H1 (cell line): ENCODE measurements around the gene MACROD2. TPM values are rescaled to one million over a fixed set of nuclear protein-coding genes. Genes with fewer than 3 reads are reported as not detected.

Experiments used
- CTCF ChIA-PET: fragments of 300-600 bp; sonication (Branson Sonifier 250); formaldehyde crosslinking; loops from one replicate; lab custom pipeline; 2021; ENCODE audit not compliant: partially characterized antibody; lab: Charles Lee
- POLR2A ChIA-PET: fragments of 300-600 bp; sonication (Branson Sonifier 250); formaldehyde crosslinking; loops from one replicate; lab custom pipeline; 2021; ENCODE audit warnings: inconsistent platforms; ENCODE audit not compliant: partially characterized antibody; lab: Charles Lee
- DNase-seq, 2 experiments: peaks; one replicate each; pipeline versions ENCODE4 v3.0.0 to v3.0.0-alpha.2; 2010 to 2022; ENCODE audit warnings: low spot score in 2 of 2, low read depth in 1 of 2, mixed read lengths in 1 of 2
- FAIRE-seq: peaks from 2 replicates; lab custom pipeline; 2011; peaks lifted over from hg19 to GRCh38; lab: Jason Lieb, UNC
- H2AFZ ChIP-seq: 2 replicates; pipeline ENCODE4 v1.8.1; 2012; ENCODE audit warnings: low read length, inconsistent platforms
- H2AK5ac ChIP-seq: 2 replicates; pipeline ENCODE4 v1.6.1; 2013; ENCODE audit warnings: low read depth, low read length
- H2BK120ac ChIP-seq: replicated peaks from 2 replicates; pipeline ENCODE3; 2013; ENCODE audit warnings: low read depth, low read length, inconsistent platforms
- H2BK12ac ChIP-seq: 2 replicates; pipeline ENCODE4 v1.6.1; 2013; ENCODE audit warnings: low read depth, low read length
- H2BK15ac ChIP-seq: 2 replicates; pipeline ENCODE4 v1.6.1; 2013; ENCODE audit warnings: low read length
- H2BK20ac ChIP-seq: 2 replicates; pipeline ENCODE4 v1.6.1; 2013; ENCODE audit warnings: low read length
- H2BK5ac ChIP-seq: 2 replicates; pipeline ENCODE4 v1.6.1; 2013; ENCODE audit warnings: low read depth, low read length
- H3K14ac ChIP-seq: 2 replicates; pipeline ENCODE4 v1.6.1; 2013; ENCODE audit warnings: inconsistent platforms; ENCODE audit not compliant: insufficient read length
- H3K18ac ChIP-seq: 2 replicates; pipeline ENCODE4 v1.6.1; 2013; ENCODE audit warnings: low read length; ENCODE audit errors: extremely low read depth
- H3K23ac ChIP-seq: 2 replicates; pipeline ENCODE4 v1.6.1; 2013; ENCODE audit warnings: inconsistent platforms; ENCODE audit not compliant: insufficient read length
- H3K23me2 ChIP-seq: 2 replicates; pipeline ENCODE4 v1.6.1; 2013; ENCODE audit warnings: low read depth, low read length
- H3K27ac ChIP-seq: 2 replicates; pipeline ENCODE4 v1.6.1; 2011; ENCODE audit warnings: low read depth, low read length, inconsistent platforms
- H3K27me3 ChIP-seq, 4 experiments: replicated peaks in 1 of 4; 1 replicate in 1 of 4; 2 replicates in 3 of 4; pipeline versions ENCODE4 v1.6.1 to v1.8.1; 2011 to 2013; ENCODE audit warnings: low read length in 3 of 4, mild to moderate bottlenecking in 3 of 4, inconsistent platforms in 2 of 4, mixed read lengths in 2 of 4, moderate library complexity in 1 of 4; ENCODE audit not compliant: control insufficient read depth in 3 of 4, insufficient read depth in 3 of 4; ENCODE audit errors: extremely low read depth in 1 of 4
- H3K36me3 ChIP-seq, 4 experiments: 2 replicates each; pipeline versions ENCODE4 v1.6.1 to v1.8.1; 2011 to 2013; ENCODE audit warnings: mild to moderate bottlenecking in 4 of 4, low read length in 3 of 4, moderate library complexity in 2 of 4, control low read depth in 1 of 4, inconsistent platforms in 1 of 4; ENCODE audit not compliant: insufficient read depth in 4 of 4, control insufficient read depth in 2 of 4
- H3K4ac ChIP-seq: replicated peaks from 2 replicates; pipeline ENCODE3; 2013; ENCODE audit warnings: low read length, low read depth, mixed read lengths, inconsistent platforms; ENCODE audit not compliant: insufficient read length
- H3K4me1 ChIP-seq, 4 experiments: replicated peaks in 1 of 4; 1 replicate in 1 of 4; 2 replicates in 3 of 4; pipeline versions ENCODE4 v1.6.1 to v1.8.1; 2011 to 2013; ENCODE audit warnings: low read length in 3 of 4, inconsistent platforms in 2 of 4, mixed read lengths in 1 of 4; ENCODE audit not compliant: insufficient read depth in 4 of 4, control insufficient read depth in 3 of 4
- H3K4me2 ChIP-seq, 2 experiments: 2 replicates each; pipeline versions ENCODE4 v1.6.1 to v1.8.1; 2011 to 2013; ENCODE audit warnings: low read depth in 2 of 2, low read length in 2 of 2, control low read depth in 1 of 2, inconsistent platforms in 1 of 2, mild to moderate bottlenecking in 1 of 2; ENCODE audit not compliant: insufficient read depth in 1 of 2
- H3K4me3 ChIP-seq, 4 experiments: fragments of 200-600, 300-600 bp in 1 of 4; sonication (generic), shearing (Covaris generic), sonication (Bioruptor Twin) in 1 of 4; 2 replicates each; pipeline versions ENCODE4 v1.5.1 to v1.8.1; 2011 to 2016; ENCODE audit warnings: low read length in 4 of 4, low read depth in 3 of 4, control low read depth in 2 of 4, inconsistent platforms in 2 of 4, mild to moderate bottlenecking in 2 of 4, mixed read lengths in 1 of 4, moderate library complexity in 1 of 4; ENCODE audit not compliant: insufficient read depth in 2 of 4; ENCODE audit errors: extremely low read depth in 1 of 4
- H3K56ac ChIP-seq: replicated peaks from 2 replicates; pipeline ENCODE3; 2013; ENCODE audit warnings: low read depth, mild to moderate bottlenecking, mixed read lengths, low read length, inconsistent platforms; ENCODE audit not compliant: insufficient read length
- H3K79me1 ChIP-seq: 2 replicates; pipeline ENCODE4 v1.6.1; 2013; ENCODE audit warnings: low read depth, low read length, control low read depth
- H3K79me2 ChIP-seq, 2 experiments: 2 replicates each; pipeline versions ENCODE4 v1.6.1 to v1.8.1; 2012 to 2013; ENCODE audit warnings: low read length in 2 of 2, mild to moderate bottlenecking in 2 of 2, inconsistent platforms in 1 of 2; ENCODE audit not compliant: insufficient read depth in 2 of 2, control insufficient read depth in 1 of 2
- H3K9ac ChIP-seq, 4 experiments: replicated peaks in 1 of 4; 1 replicate in 1 of 4; 2 replicates in 3 of 4; pipeline versions ENCODE4 v1.6.1 to v1.8.1; 2011 to 2013; ENCODE audit warnings: low read depth in 3 of 4, low read length in 3 of 4, control low read depth in 2 of 4, mild to moderate bottlenecking in 2 of 4, moderate library complexity in 2 of 4, inconsistent platforms in 1 of 4; ENCODE audit errors: extremely low read depth in 1 of 4
- H3K9me3 ChIP-seq, 2 experiments: 2 replicates each; pipeline versions ENCODE4 v1.6.1 to v1.8.1; 2012 to 2013; ENCODE audit warnings: mild to moderate bottlenecking in 2 of 2, moderate library complexity in 2 of 2, control low read depth in 1 of 2, inconsistent platforms in 1 of 2, low read depth in 1 of 2, low read length in 1 of 2, mixed read lengths in 1 of 2; ENCODE audit not compliant: insufficient read depth in 2 of 2
- H4K20me1 ChIP-seq, 2 experiments: replicated peaks in 1 of 2; 2 replicates each; pipeline versions ENCODE3 to v1.8.1; 2011 to 2013; ENCODE audit warnings: inconsistent platforms in 2 of 2, low read length in 2 of 2, mild to moderate bottlenecking in 1 of 2; ENCODE audit not compliant: insufficient read depth in 2 of 2, control insufficient read depth in 1 of 2
- H4K5ac ChIP-seq: 2 replicates; pipeline ENCODE4 v1.6.1; 2013; ENCODE audit warnings: low read length, low read depth, mixed read lengths, inconsistent platforms; ENCODE audit not compliant: insufficient read length
- H4K8ac ChIP-seq: 2 replicates; pipeline ENCODE4 v1.8.0; 2013; ENCODE audit warnings: mild to moderate bottlenecking, moderate library complexity, low read length, inconsistent platforms; ENCODE audit not compliant: insufficient read depth; ENCODE audit errors: extremely low read depth
- H4K91ac ChIP-seq: replicated peaks from 2 replicates; pipeline ENCODE3; 2013; ENCODE audit warnings: low read length, mixed read lengths, inconsistent platforms; ENCODE audit not compliant: insufficient read length
- BCL11A ChIP-seq, 2 experiments: IDR thresholded peaks; one replicate each; pipeline ENCODE4 v1.6.1; 2011; ENCODE audit warnings: low read depth in 2 of 2, low read length in 2 of 2, mild to moderate bottlenecking in 2 of 2
- BRCA1 ChIP-seq: IDR thresholded peaks from 2 replicates; pipeline ENCODE4 v1.6.1; 2012; ENCODE audit warnings: low read depth, low read length, improper control_type of control experiment
- CHD2 ChIP-seq: IDR thresholded peaks from 2 replicates; pipeline ENCODE4 v1.6.1; 2012; ENCODE audit warnings: low read length, improper control_type of control experiment
- GABPA ChIP-seq: IDR thresholded peaks from 2 replicates; pipeline ENCODE4 v1.6.1; 2011; ENCODE audit warnings: mild to moderate bottlenecking, low read length, moderate library complexity, borderline replicate concordance; ENCODE audit not compliant: insufficient read depth
- JUN ChIP-seq: IDR thresholded peaks from 2 replicates; pipeline ENCODE4 v1.6.1; 2011; ENCODE audit warnings: low read depth, mild to moderate bottlenecking, improper control_type of control experiment, low read length
- KDM1A ChIP-seq: fragments of 200-600, 300-600 bp; sonication (generic); IDR thresholded peaks from 2 replicates; pipeline ENCODE4 v1.7.1; 2016; ENCODE audit warnings: mild to moderate bottlenecking, low read length, borderline replicate concordance
- RNF2 ChIP-seq: fragments of 200-900, 300-1000 bp; sonication (generic); IDR thresholded peaks from 2 replicates; pipeline ENCODE4 v1.7.1; 2016; ENCODE audit warnings: borderline replicate concordance, low read depth, mild to moderate bottlenecking, antibody characterized with exemption, low read length; ENCODE audit not compliant: poor library complexity, severe bottlenecking; ENCODE audit errors: missing control alignments
- SP1 ChIP-seq: IDR thresholded peaks from 2 replicates; pipeline ENCODE4 v1.6.1; 2011; ENCODE audit warnings: low read depth, low read length
- TCF12 ChIP-seq: IDR thresholded peaks from 2 replicates; pipeline ENCODE4 v1.6.1; 2011; ENCODE audit warnings: low read depth, mild to moderate bottlenecking, low read length
- USF2 ChIP-seq: IDR thresholded peaks from 2 replicates; pipeline ENCODE4 v1.6.1; 2011; ENCODE audit warnings: low read length, improper control_type of control experiment
- YY1 ChIP-seq: IDR thresholded peaks from 2 replicates; pipeline ENCODE4 v1.6.1; 2011; ENCODE audit warnings: low read depth, mild to moderate bottlenecking, low read length
- ZNF274 ChIP-seq: IDR thresholded peaks from 2 replicates; pipeline ENCODE4 v1.7.0; 2012; ENCODE audit warnings: low read length, borderline replicate concordance; ENCODE audit errors: extremely low read depth
- WGBS, 2 experiments: shearing (Covaris generic) in 1 of 2; methylation state at CpG; one replicate each; pipeline versions ENCODE4 v1.1.6 to v1.1.7; 2013 to 2015; ENCODE audit warnings: low lambda C conversion rate in 2 of 2, mixed read lengths in 2 of 2, inconsistent platforms in 1 of 2, low coverage in 1 of 2, missing lambda C conversion rate in 1 of 2; ENCODE audit not compliant: insufficient replicate concordance in 2 of 2, insufficient coverage in 1 of 2, insufficient read length in 1 of 2; ENCODE audit errors: extremely low coverage in 1 of 2, missing lambda C conversion rate in 1 of 2; 5-methylcytosine and 5-hydroxymethylcytosine counted together
- polyA plus RNA-seq, 7 experiments: library from polyadenylated mRNA; depleted of rRNA in 3 of 7; stranded (reverse) in 5 of 7; unstranded in 2 of 7; fragments of >200 nt in 5 of 7; fragments of 200-250 nt in 2 of 7; gene quantifications; 1 replicate in 5 of 7; 2 replicates in 1 of 7; 4 replicates in 1 of 7; pipeline versions ENCODE4 v1.2.1 to v1.2.3, GENCODE V29; 2011 to 2013; ENCODE audit warnings: missing spikeins in 2 of 7, mixed read lengths in 2 of 7
- total RNA-seq: library from RNA; stranded (reverse); fragmentation: NEBNext Ultra II Directional; extraction: Animal tissue kit (Norgen Biotek cat#: 25700); gene quantifications from 2 replicates; pipeline ENCODE4 v1.2.1, GENCODE V29; 2021
- TF ChIP-seq, protein P1 (sequence below): IDR thresholded peaks from 2 replicates; pipeline ENCODE4 v1.6.1; 2012; ENCODE audit warnings: inconsistent platforms

The MACROD2 gene
- total and polyA plus RNA-seq, 2 of the 8 experiments (the other 6 are each of a cell fraction or from before 2014, with no cell fraction given) = 0.70 to 3.9 TPM

DNA sequence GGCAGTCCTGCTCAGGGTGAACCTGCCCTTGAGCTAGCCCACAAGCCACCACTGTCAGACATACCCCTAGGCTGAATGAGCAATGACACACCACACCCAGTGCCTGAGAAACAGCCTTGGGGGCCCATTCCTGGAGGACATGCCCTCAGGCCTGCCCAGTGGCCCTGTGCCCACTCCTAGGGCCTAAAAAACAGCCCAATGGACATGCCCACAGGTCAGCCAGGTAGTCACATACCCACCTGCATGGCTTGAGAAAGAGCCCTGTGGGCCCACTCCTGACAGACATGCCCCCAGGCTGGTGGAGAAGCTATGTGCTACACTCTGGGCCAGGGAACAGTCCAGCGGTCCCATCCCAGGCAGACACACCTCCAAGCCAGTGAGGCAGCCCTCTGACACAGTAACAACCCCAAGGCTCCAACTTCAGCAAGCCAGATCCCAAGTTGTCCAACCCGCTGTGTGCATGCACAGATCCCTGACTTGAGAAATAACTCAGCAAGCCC lies 2086.8 kb downstream of the MACROD2 start:
- Histone ChIP-seq H3K36me3 (no peaks in the 10 kb centered on the region), H4K20me1 (no peaks in the 10 kb centered on the region), H3K4me2 (no peak overlapping the region), H2BK5ac (no peak overlapping the region), H3K14ac (no peak overlapping the region), H2AK5ac (no peak overlapping the region), H4K5ac (no peak overlapping the region), H2BK15ac (no peak overlapping the region), H3K9me3 (no peaks in the 10 kb centered on the region), H3K4me1 (no peaks in the 10 kb centered on the region), H3K18ac (no peak overlapping the region; the same call in 1 of the 2 replicates), H3K4me3 (no peak overlapping the region), H3K23ac (no peak overlapping the region), H3K9ac (no peak overlapping the region), H3K79me1 (no peaks in the 10 kb centered on the region), H2BK12ac (no peak overlapping the region), H3K56ac (no peak overlapping the region), H4K8ac (no peak overlapping the region), H4K91ac (no peak overlapping the region), H2AFZ (no peak overlapping the region), H2BK120ac (no peak overlapping the region), H3K27ac (no peak overlapping the region), H3K4ac (no peak overlapping the region), H2BK20ac (no peak overlapping the region), H3K23me2 (no peaks in the 10 kb centered on the region), H3K27me3 (no peaks in the 10 kb centered on the region), H3K79me2 (no peaks in the 10 kb centered on the region)
- ChIA-PET POLR2A (no interaction called here), CTCF (no interaction called here)
- 89% methylated on average over 2 of the region's 2 CpGs; no CpG with 5 or more reads in 1 of the 2 experiments for WGBS, 2 experiments
- no peak for DNase-seq
- no peak for FAIRE-seq
- no peak for TF ChIP-seq USF2
- no peak for TF ChIP-seq KDM1A
- TF ChIP-seq GABPA = no peak
- no peak for TF ChIP-seq RNF2
- no peak for TF ChIP-seq TCF12
- TF ChIP-seq SP1 = no peak
- no peak for TF ChIP-seq YY1
- TF ChIP-seq BCL11A (IDR thresholded peaks at IDR 0.05; ENCODE audit: low read depth in 2 of 2, low read length in 2 of 2) = no peak
- TF ChIP-seq ZNF274 = no peak
- TF ChIP-seq, protein P1, sequence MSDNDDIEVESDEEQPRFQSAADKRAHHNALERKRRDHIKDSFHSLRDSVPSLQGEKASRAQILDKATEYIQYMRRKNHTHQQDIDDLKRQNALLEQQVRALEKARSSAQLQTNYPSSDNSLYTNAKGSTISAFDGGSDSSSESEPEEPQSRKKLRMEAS = no peak
- TF ChIP-seq JUN = no peak
- TF ChIP-seq CHD2 = no peak
- no peak for TF ChIP-seq BRCA1
